Stimulated activated CD8-positive, alpha-beta memory T cell treated with anti-CD3 and anti-CD28 coated beads, Interleukin-15, amount 100 ng/mL, for 24 hours (primary cell): Measurements from ENCODE around the gene TRABD2A.
"Not testable (repeated sequence)": the region's sequence is repeated elsewhere in the genome, so short reads cannot be mapped to it uniquely, and the experiment has no call there.

Experiments
- DNase-seq: peaks from one replicate; pipeline ENCODE4 v3.0.0-alpha.2; 2020; ENCODE audit warnings: low read depth

TRABD2A gene

DNA sequence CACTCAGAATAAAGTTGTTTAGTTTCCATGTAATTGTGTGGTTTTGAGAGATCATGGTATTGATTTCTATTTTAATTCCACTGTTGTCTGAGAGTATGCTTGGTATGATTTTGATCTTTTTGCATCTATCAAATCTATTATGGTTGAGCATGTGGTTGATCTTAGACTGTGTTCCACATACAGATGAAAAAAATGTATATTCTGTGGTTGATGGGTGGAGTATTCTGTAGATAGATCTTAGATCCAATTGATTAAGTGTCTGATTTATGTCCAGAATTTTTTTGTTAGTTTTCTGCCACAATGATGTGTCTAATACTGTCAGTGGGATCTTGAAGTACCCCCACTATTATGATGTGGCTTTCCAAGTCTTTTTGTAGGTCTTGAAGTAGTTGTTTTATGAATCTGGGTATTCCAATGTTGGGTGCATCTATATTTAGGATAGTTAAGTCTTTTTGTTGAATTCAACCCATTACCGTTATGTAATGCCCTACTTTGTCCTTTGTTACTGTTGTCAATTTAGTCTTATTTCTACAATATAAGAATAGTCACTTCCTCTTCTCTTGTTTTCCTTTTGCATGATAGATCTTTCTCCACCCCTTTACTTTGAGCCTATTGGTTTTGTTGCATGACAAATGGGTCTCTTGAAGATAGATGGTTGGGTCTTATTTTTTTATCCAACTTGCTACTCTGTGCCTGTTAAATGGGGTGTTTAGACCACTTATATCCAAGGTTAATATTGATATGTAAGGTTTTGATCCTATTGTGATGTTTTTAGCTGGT, 101.8 kb downstream of the TRABD2A start:
- DNase-seq, result no peak

DNA sequence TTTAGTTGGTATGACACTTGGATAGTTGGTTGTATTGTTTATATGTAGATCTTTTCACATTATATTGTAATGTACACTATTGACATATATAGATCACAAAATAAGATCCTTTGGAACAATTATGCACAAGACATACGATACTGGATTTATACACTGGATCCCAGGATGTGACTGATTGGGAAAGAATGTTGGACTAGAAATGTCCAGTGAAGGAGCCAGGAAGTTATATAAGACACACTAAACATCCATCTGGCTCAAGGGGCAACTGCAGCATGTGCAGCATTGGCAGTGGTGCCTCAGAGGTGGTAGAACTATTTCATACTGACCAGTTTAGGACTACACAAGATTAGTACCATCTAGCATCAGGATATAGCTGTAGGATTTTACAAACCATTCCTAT, 104.9 kb downstream of the TRABD2A start:
- no peak for DNase-seq

GRCh38 chr2:84773562-84773961, 107.3 kb downstream of the TRABD2A start:
- DNase-seq, result not testable (repeated sequence)
